Measurements from ENCODE around the gene CSF3R. TPM values are rescaled to one million over a fixed set of nuclear protein-coding genes. Genes with fewer than 3 reads are reported as not detected.

The CSF3R gene
- polyA plus RNA-seq, 1 experiment, result not detected

DNA sequence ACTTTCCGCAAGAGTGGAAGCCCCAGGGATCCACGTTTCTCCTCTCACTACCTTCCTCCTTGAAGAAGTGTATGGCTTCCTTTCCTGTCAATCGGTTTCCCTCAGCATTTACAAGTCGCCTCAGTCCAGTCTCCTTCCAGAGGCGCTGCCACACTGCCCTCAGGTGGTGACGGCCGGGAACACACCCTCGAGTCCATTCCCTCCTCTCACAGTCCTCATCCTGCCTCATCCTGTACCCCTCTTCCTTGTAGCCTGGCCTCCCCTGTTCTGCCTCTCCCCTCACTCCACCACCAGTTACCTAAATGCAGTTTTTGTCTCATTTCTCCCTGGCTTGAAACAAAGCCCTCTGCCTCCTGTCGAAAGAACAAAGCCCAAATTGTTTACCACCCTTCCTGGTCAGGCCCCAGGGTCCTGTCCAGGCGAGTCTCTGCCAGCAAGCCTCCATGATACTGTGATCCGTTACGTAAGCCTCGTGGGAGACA lies 61.8 kb downstream of the CSF3R start:
- POLR2A ChIA-PET, result no interaction called here
- H3K4me3 ChIP-seq (ENCODE audit: low read depth, low read length), result no peak overlapping the region

DNA sequence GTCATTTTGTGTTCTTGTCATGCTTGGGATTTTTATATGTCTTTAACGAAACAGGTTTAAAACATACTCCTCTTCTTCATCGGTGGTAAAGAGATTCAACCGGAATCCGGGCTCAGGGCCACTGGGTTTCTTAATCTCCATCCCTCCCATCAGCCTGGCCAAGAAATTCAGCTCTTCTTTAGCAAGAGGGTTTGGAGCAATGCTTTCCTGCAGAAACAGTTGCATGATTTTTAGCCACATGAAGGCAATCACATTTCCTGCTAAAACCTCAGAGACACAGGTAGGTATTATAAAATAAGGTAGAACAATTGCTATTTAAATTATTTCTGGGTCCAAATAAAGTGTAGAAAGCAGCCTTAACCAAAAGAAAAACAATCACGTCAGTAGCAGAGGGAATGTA lies 62.3 kb downstream of the CSF3R start:
- no peak overlapping the region for H3K4me3 ChIP-seq (ENCODE audit: low read depth, low read length)
- ChIA-PET CTCF (interaction anchor here (0.7 to 2.6 kb wide), 14 partner anchors 9 to 286 kb away, joined by 3 to 35 read pairs (median 4); partner anchors contain the start of gene TRAPPC3), POLR2A (interaction anchor here (0.6 kb wide), 1 partner anchor 77 kb away, joined by 4 read pairs; no protein-coding TSS in a partner anchor)
- peaks cover 1% of the 10 kb centered on the region; the same call in 1 of the 2 replicates for H3K36me3 ChIP-seq (ENCODE audit: control insufficient read depth, insufficient read depth, low read length)
- DNase-seq (ENCODE audit: low read depth), result no peak
- no peaks in the 10 kb centered on the region for H3K27me3 ChIP-seq (ENCODE audit: control insufficient read depth, insufficient read depth, low read length)
- TF ChIP-seq, protein P1, sequence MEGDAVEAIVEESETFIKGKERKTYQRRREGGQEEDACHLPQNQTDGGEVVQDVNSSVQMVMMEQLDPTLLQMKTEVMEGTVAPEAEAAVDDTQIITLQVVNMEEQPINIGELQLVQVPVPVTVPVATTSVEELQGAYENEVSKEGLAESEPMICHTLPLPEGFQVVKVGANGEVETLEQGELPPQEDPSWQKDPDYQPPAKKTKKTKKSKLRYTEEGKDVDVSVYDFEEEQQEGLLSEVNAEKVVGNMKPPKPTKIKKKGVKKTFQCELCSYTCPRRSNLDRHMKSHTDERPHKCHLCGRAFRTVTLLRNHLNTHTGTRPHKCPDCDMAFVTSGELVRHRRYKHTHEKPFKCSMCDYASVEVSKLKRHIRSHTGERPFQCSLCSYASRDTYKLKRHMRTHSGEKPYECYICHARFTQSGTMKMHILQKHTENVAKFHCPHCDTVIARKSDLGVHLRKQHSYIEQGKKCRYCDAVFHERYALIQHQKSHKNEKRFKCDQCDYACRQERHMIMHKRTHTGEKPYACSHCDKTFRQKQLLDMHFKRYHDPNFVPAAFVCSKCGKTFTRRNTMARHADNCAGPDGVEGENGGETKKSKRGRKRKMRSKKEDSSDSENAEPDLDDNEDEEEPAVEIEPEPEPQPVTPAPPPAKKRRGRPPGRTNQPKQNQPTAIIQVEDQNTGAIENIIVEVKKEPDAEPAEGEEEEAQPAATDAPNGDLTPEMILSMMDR (IDR thresholded peaks at IDR 0.05; ENCODE audit: insufficient read depth, low read depth, low read length), result no peak

More for the DNA sequence above, 61.8 kb downstream of the CSF3R start:
- Histone ChIP-seq H3K27me3 (ENCODE audit: control insufficient read depth, insufficient read depth, low read length) (no peaks in the 10 kb centered on the region), H3K36me3 (ENCODE audit: control insufficient read depth, insufficient read depth, low read length) (peaks cover 1% of the 10 kb centered on the region; the same call in 1 of the 2 replicates)
- TF ChIP-seq, protein P1 (IDR thresholded peaks at IDR 0.05; ENCODE audit: insufficient read depth, low read depth, low read length), result peak; percentile 94
- no peak for DNase-seq (ENCODE audit: low read depth)
- CTCF ChIA-PET, result interaction anchor here (0.8 to 4.5 kb wide), 15 partner anchors 9 to 286 kb away, joined by 3 to 46 read pairs (median 3); partner anchors contain the start of gene TRAPPC3

DNA sequence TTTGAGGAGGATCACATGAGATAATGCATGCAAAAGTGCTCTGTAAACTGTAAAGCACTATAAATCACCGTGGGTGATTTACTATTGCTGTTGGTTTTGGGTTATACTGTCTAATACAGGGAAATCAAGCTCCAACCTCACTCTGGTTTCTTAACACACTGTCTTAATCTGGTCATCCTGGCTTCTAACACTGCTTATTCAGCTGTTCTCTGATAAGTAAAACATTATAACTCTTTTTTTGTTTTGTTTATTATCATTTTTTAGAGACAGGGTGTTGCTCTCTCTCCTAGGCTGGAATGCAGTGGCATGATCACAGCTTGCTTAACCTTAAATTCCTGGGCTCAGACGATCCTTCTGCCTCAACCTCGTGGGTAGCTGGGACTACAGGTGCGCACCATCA lies 63.1 kb downstream of the CSF3R start:
- no peak for DNase-seq (ENCODE audit: low read depth)
- Histone ChIP-seq H3K27me3 (ENCODE audit: control insufficient read depth, insufficient read depth, low read length) (no peaks in the 10 kb centered on the region), H3K4me3 (ENCODE audit: low read depth, low read length) (no peak overlapping the region), H3K36me3 (ENCODE audit: control insufficient read depth, insufficient read depth, low read length) (peaks cover 1% of the 10 kb centered on the region; the same call in 1 of the 2 replicates)
- CTCF ChIA-PET, result interaction anchor here (0.7 to 2.6 kb wide), 10 partner anchors 8 to 305 kb away, joined by 3 to 35 read pairs (median 6); partner anchors contain the start of gene TRAPPC3
- POLR2A ChIA-PET, result no interaction called here
- TF ChIP-seq, protein P1 (IDR thresholded peaks at IDR 0.05; ENCODE audit: insufficient read depth, low read depth, low read length), result no peak

DNA sequence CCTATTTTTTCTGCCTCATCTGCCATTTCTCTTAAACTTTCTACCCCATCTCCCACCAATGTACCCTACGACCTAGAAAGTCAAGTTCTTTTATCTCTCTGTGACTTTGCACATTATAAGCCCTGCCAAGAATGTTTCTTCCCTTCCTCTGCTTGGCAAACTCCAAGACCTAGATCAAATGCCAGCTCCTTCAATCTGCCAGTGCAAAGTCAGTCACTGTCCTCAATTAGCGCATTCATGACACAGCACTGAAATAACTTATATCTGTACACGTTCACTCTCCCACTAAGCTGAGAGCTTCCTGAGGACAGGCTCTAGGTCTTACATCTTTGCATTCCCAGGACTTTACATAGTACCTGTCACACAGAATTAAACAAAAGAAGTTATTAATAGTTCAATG lies 63.6 kb downstream of the CSF3R start:
- no peak for DNase-seq (ENCODE audit: low read depth)
- Histone ChIP-seq H3K27me3 (ENCODE audit: control insufficient read depth, insufficient read depth, low read length) (no peaks in the 10 kb centered on the region), H3K36me3 (ENCODE audit: control insufficient read depth, insufficient read depth, low read length) (peaks cover 1% of the 10 kb centered on the region; the same call in 1 of the 2 replicates), H3K4me3 (ENCODE audit: low read depth, low read length) (no peak overlapping the region)
- CTCF ChIA-PET, result interaction anchor here (0.7 to 2.6 kb wide), 7 partner anchors 14 to 304 kb away, joined by 3 to 35 read pairs (median 6); partner anchors contain the start of gene TRAPPC3
- TF ChIP-seq, protein P1 (IDR thresholded peaks at IDR 0.05; ENCODE audit: insufficient read depth, low read depth, low read length), result no peak
- POLR2A ChIA-PET, result no interaction called here

DNA sequence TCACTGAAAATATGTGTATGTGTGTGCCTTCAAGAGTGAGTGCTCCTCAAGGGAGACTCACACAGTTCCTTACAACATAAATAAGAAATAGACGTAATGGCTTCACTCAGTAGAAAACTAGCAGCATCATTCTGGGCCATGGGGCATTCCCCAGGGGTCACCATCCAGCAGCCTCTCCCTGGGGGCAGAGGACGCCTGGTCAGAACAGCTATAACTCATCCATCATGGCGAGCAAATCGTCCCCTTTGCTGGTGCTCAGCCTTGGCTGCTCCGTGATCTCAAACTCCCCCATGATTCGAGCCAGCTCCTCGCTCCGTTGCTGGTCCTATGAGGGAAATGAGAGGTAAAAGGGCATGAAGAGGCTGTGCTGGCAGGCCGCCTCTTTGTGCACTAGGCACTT lies 64.8 kb downstream of the CSF3R start:
- CTCF ChIA-PET, result interaction anchor here (0.8 to 1.1 kb wide), 3 partner anchors 75 to 268 kb away, joined by 3 to 4 read pairs (median 3); partner anchors contain the start of gene TRAPPC3
- no peak overlapping the region for H3K4me3 ChIP-seq (ENCODE audit: low read depth, low read length)
- TF ChIP-seq, protein P1 (IDR thresholded peaks at IDR 0.05; ENCODE audit: insufficient read depth, low read depth, low read length), result no peak
- no peaks in the 10 kb centered on the region for H3K27me3 ChIP-seq (ENCODE audit: control insufficient read depth, insufficient read depth, low read length)
- no peak for DNase-seq (ENCODE audit: low read depth)
- POLR2A ChIA-PET, result no interaction called here
- H3K36me3 ChIP-seq (ENCODE audit: control insufficient read depth, insufficient read depth, low read length), result peaks cover 1% of the 10 kb centered on the region; the same call in 1 of the 2 replicates

Small RNA genes lying within 50 kb of the gene (small RNA-seq; reads per million reads assigned to genes)
- not detected for gene SNORA63C (ENCODE audit: insufficient read length, low read depth, low replicate concordance)

Other genes with a start within 250 kb of the CSF3R start
- 3.2 and 3.3 TPM in 2 replicates for gene SH3D21, start 176.5 kb downstream of the CSF3R start, polyA plus RNA-seq (2011; rRNA removed)
- gene EVA1B, start 159.3 kb downstream of the CSF3R start, polyA plus RNA-seq (2011; rRNA removed), result 101 and 133 TPM in 2 replicates
- gene STK40, start 97.0 kb downstream of the CSF3R start, polyA plus RNA-seq (2011; rRNA removed), result 19.5 and 29.5 TPM in 2 replicates
- gene LSM10, start 85.0 kb downstream of the CSF3R start, polyA plus RNA-seq (2011; rRNA removed), result 64.0 and 86.5 TPM in 2 replicates
- gene OSCP1, start 32.5 kb downstream of the CSF3R start, polyA plus RNA-seq (2011; rRNA removed), result 9.6 and 11.5 TPM in 2 replicates
- 34.4 and 57.3 TPM in 2 replicates for gene MRPS15, start 18.5 kb downstream of the CSF3R start, polyA plus RNA-seq (2011; rRNA removed)

Data from BJ (cell line).